GM18951 (cell line): ENCODE results near the gene C19orf81.
"Not testable (repeated sequence)": the region's sequence is repeated elsewhere in the genome, so short reads cannot be mapped to it uniquely, and the experiment has no call there.

Source experiments
- POLR2A ChIP-seq: IDR thresholded peaks from 4 replicates; pipeline ENCODE4 v1.6.1; 2011; ENCODE audit warnings: mild to moderate bottlenecking; ENCODE audit not compliant: insufficient read length, insufficient read depth; ENCODE audit errors: extremely low read depth
- in situ Hi-C: fragments of 300-500 bp; cut with MboI; formaldehyde crosslinking; loops from one replicate; pipeline ENCODE4 v1.12.0; 2022; ENCODE audit warnings: low sequenced_read_pairs, mixed read lengths, inconsistent platforms; ENCODE audit not compliant: unreplicated experiment

C19orf81 gene

GRCh38 chr19:50649433-50650391, at the start of gene C19orf81:
TSS of gene C19orf81 (plus strand) at chr19:50649445. CDS start at chr19:50649445, 0 bp downstream.
- in situ Hi-C loops: no loop called here
- TF ChIP-seq POLR2A: no peak

- in situ Hi-C loops: no loop called here
- no peak for TF ChIP-seq POLR2A
Measured at GRCh38 chr19:50601407-50602088, 47.7 kb upstream of the C19orf81 start.

GRCh38 chr19:50602089-50602422, 47.2 kb upstream of the C19orf81 start:
- in situ Hi-C loops: no loop called here
- TF ChIP-seq POLR2A: no peak

GRCh38 chr19:50602496-50602895, 46.7 kb upstream of the C19orf81 start:
- in situ Hi-C loops: no loop called here
- TF ChIP-seq POLR2A: no peak

- in situ Hi-C loops: no loop called here
- TF ChIP-seq POLR2A: no peak
Measured at GRCh38 chr19:50602935-50603334, 46.3 kb upstream of the C19orf81 start.

- in situ Hi-C loops: not testable (repeated sequence)
Measured at GRCh38 chr19:50604264-50605073, 44.8 kb upstream of the C19orf81 start.

GRCh38 chr19:50606059-50606836, 43.0 kb upstream of the C19orf81 start:
- in situ Hi-C loops: not testable (repeated sequence)

GRCh38 chr19:50607388-50607787, 41.9 kb upstream of the C19orf81 start:
- in situ Hi-C loops: no loop called here
- TF ChIP-seq POLR2A: no peak

GRCh38 chr19:50607874-50608785, 41.1 kb upstream of the C19orf81 start:
- in situ Hi-C loops: no loop called here
- TF ChIP-seq POLR2A: no peak

GRCh38 chr19:50612504-50613404, 36.5 kb upstream of the C19orf81 start:
- in situ Hi-C loops: not testable (repeated sequence)

- in situ Hi-C loops: loop anchor here (5.0 kb wide), 1 partner anchor 541 kb away; no protein-coding TSS in a partner anchor
Measured at GRCh38 chr19:50618379-50618778, 30.9 kb upstream of the C19orf81 start.

- in situ Hi-C loops: loop anchor here (5.0 kb wide), 1 partner anchor 542 kb away; no protein-coding TSS in a partner anchor
Measured at GRCh38 chr19:50619184-50619583, 30.1 kb upstream of the C19orf81 start.

GRCh38 chr19:50620394-50620906, 28.8 kb upstream of the C19orf81 start:
- in situ Hi-C loops: not testable (repeated sequence)
